ENCODE data around the gene KLHL33.

KLHL33 gene

GRCh38 chr14:20403521-20403920, 32.4 kb downstream of the KLHL33 start:
- DNase-seq (ENCODE audit: insufficient read length) (no peak), FAIRE-seq (no peak)

GRCh38 chr14:20400965-20401593, 34.9 kb downstream of the KLHL33 start:
- TF ChIP-seq POLR2AphosphoS5 (IDR thresholded peaks at IDR 0.05; ENCODE audit: low read depth, low read length) = no peak
- no peak for TF ChIP-seq POLR2A (IDR thresholded peaks at IDR 0.05; ENCODE audit: low read depth, low read length)
- no peak for TF ChIP-seq TAF1 (IDR thresholded peaks at IDR 0.05; ENCODE audit: borderline replicate concordance, low read depth, low read length)
- no peak for DNase-seq (ENCODE audit: insufficient read length)
- no peak for FAIRE-seq

More at GRCh38 chr14:20403521-20403920, 32.4 kb downstream of the KLHL33 start:
- TF ChIP-seq POLR2AphosphoS5 (IDR thresholded peaks at IDR 0.05; ENCODE audit: low read depth, low read length) (no peak), POLR2A (IDR thresholded peaks at IDR 0.05; ENCODE audit: low read depth, low read length) (no peak), TAF1 (IDR thresholded peaks at IDR 0.05; ENCODE audit: borderline replicate concordance, low read depth, low read length) (no peak)

DNA sequence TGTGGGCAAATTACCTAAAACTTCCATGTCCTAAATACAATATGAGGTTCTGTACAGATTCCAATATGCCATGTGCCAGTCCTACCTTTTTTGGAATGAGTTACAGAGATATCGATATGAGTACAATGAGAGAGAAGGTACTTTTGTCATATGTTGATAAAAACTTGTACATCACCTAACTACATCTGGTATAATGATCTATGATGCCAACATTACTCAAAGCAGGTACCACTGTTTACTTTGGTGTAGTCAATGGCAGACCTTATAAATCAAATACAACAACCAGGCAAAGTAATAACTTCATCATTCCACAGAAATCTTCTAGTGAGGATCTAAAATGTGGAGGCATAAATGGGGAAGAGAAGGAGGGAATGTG, 35.4 kb downstream of the KLHL33 start:
- FAIRE-seq (no peak), DNase-seq (ENCODE audit: insufficient read length) (no peak)
- TF ChIP-seq TAF1 (IDR thresholded peaks at IDR 0.05; ENCODE audit: borderline replicate concordance, low read depth, low read length) = no peak
- TF ChIP-seq POLR2A (IDR thresholded peaks at IDR 0.05; ENCODE audit: low read depth, low read length) = no peak
- TF ChIP-seq POLR2AphosphoS5 (IDR thresholded peaks at IDR 0.05; ENCODE audit: low read depth, low read length) = no peak

DNA sequence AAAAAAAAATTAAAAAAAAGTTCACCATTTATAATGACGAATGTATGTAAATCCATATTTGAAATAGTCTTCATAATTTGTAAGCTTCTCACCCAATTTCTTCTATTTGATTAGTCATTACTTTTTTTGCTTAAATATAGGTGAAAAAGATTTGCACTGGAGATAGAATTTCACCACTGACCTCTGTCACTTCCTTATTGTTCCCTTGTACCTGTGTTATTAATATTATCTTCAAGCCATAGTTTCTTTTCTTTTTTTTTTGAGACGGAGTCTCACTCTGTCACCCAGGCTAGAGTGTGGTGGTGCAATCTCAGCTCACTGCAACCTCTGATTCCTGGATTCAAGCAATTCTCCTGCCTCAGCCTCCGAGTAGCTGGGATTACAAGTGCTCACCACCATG, 38.5 kb downstream of the KLHL33 start:
- TF ChIP-seq POLR2A (IDR thresholded peaks at IDR 0.05; ENCODE audit: low read depth, low read length) = no peak
- no peak for TF ChIP-seq TAF1 (IDR thresholded peaks at IDR 0.05; ENCODE audit: borderline replicate concordance, low read depth, low read length)
- TF ChIP-seq POLR2AphosphoS5 (IDR thresholded peaks at IDR 0.05; ENCODE audit: low read depth, low read length) = no peak
- FAIRE-seq (no peak), DNase-seq (ENCODE audit: insufficient read length) (no peak)

- TF ChIP-seq POLR2A (IDR thresholded peaks at IDR 0.05; ENCODE audit: low read depth, low read length) (no peak), TAF1 (IDR thresholded peaks at IDR 0.05; ENCODE audit: borderline replicate concordance, low read depth, low read length) (no peak), POLR2AphosphoS5 (IDR thresholded peaks at IDR 0.05; ENCODE audit: low read depth, low read length) (no peak)
- DNase-seq (ENCODE audit: insufficient read length) = no peak
- FAIRE-seq = no peak
Observed at GRCh38 chr14:20391505-20391904, 44.5 kb downstream of the KLHL33 start.

DNA sequence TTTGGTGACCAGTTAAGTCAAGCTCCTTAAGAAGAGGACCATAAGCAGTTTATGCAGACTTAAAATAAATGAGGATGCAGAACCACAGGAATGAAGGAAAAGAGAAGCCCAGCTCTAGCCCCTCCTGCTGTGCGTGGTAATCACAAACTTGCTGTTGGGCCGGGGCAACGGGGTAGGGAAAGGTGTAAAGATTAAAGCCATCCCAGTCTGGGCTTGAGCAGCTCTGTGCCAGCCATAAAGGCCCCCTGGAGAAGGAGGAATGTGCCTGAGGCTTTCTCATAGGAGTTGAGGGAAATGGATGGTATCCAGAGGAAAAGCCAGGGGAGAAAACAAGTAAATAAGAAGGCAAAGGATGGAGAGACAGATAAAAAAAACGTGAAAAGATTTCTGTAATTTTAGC, 47.8 kb downstream of the KLHL33 start:
- DNase-seq (ENCODE audit: insufficient read length) (no peak), FAIRE-seq (no peak)

GRCh38 chr14:20387576-20387975, 48.4 kb downstream of the KLHL33 start:
- DNase-seq (ENCODE audit: insufficient read length) = no peak
- TF ChIP-seq POLR2A (IDR thresholded peaks at IDR 0.05; ENCODE audit: low read depth, low read length) = no peak
- TF ChIP-seq TAF1 (IDR thresholded peaks at IDR 0.05; ENCODE audit: borderline replicate concordance, low read depth, low read length) = no peak
- TF ChIP-seq POLR2AphosphoS5 (IDR thresholded peaks at IDR 0.05; ENCODE audit: low read depth, low read length) = no peak
- FAIRE-seq = no peak

More for the DNA sequence above, 47.8 kb downstream of the KLHL33 start:
- TF ChIP-seq POLR2AphosphoS5 (IDR thresholded peaks at IDR 0.05; ENCODE audit: low read depth, low read length) (no peak), TAF1 (IDR thresholded peaks at IDR 0.05; ENCODE audit: borderline replicate concordance, low read depth, low read length) (no peak), POLR2A (IDR thresholded peaks at IDR 0.05; ENCODE audit: low read depth, low read length) (no peak)

- no peak for TF ChIP-seq POLR2AphosphoS5 (IDR thresholded peaks at IDR 0.05; ENCODE audit: low read depth, low read length)
- no peak for TF ChIP-seq POLR2A (IDR thresholded peaks at IDR 0.05; ENCODE audit: low read depth, low read length)
- DNase-seq (ENCODE audit: insufficient read length) = no peak
- FAIRE-seq = no peak
Observed at GRCh38 chr14:20386276-20386855, 49.6 kb downstream of the KLHL33 start.

DNA sequence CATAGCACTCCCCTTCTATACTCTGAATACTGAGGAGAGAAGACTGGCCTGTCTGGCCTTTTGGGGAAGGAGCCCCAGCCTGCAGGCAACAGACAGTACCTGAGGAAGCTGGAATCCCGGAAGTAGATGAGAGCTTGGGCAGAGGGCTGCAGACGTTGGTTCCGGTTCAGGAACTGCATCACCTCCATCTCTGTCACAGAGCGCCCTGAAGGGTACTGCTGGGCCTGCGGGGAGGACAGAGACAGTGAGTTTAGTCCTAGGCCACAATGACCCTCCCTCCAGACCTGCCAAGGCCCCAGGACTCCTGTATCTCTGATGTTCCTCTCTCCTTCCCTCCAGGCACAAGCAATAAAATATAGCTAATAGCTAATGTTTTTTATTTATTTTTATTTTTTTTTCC, 51.1 kb downstream of the KLHL33 start:
- no peak for FAIRE-seq
- no peak for DNase-seq (ENCODE audit: insufficient read length)
- no peak for TF ChIP-seq POLR2A (IDR thresholded peaks at IDR 0.05; ENCODE audit: low read depth, low read length)
- no peak for TF ChIP-seq POLR2AphosphoS5 (IDR thresholded peaks at IDR 0.05; ENCODE audit: low read depth, low read length)
- TF ChIP-seq TAF1 (IDR thresholded peaks at IDR 0.05; ENCODE audit: borderline replicate concordance, low read depth, low read length) = no peak

GRCh38 chr14:20384321-20384720, 51.6 kb downstream of the KLHL33 start:
- DNase-seq (ENCODE audit: insufficient read length) (no peak), FAIRE-seq (no peak)
- TF ChIP-seq POLR2AphosphoS5 (IDR thresholded peaks at IDR 0.05; ENCODE audit: low read depth, low read length) (no peak), TAF1 (IDR thresholded peaks at IDR 0.05; ENCODE audit: borderline replicate concordance, low read depth, low read length) (no peak), POLR2A (IDR thresholded peaks at IDR 0.05; ENCODE audit: low read depth, low read length) (no peak)

GRCh38 chr14:20383636-20384035, 52.3 kb downstream of the KLHL33 start:
- FAIRE-seq (no peak), DNase-seq (ENCODE audit: insufficient read length) (no peak)
- TF ChIP-seq TAF1 (IDR thresholded peaks at IDR 0.05; ENCODE audit: borderline replicate concordance, low read depth, low read length) = no peak
- no peak for TF ChIP-seq POLR2A (IDR thresholded peaks at IDR 0.05; ENCODE audit: low read depth, low read length)
- TF ChIP-seq POLR2AphosphoS5 (IDR thresholded peaks at IDR 0.05; ENCODE audit: low read depth, low read length) = no peak

DNA sequence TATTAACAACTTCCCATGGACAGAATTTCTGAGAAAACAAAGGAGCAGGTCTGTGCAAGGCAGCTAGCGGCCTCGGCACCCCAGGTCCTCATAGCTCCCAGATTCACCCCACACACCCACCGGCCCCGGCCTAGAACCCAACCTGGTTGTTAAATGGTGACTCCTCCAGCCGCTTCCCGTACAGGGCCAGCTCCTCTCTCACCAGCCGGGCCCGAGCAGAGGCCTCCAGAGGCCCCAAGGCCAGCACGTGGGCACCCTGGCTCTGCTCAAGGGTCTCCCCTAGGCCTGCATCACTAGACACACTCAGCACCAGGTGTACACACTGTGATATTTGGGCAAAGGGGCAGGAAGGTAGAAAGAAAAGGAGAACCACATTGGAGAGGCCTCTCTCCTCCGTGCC, 52.9 kb downstream of the KLHL33 start:
- no peak for FAIRE-seq
- no peak for DNase-seq (ENCODE audit: insufficient read length)
- no peak for TF ChIP-seq TAF1 (IDR thresholded peaks at IDR 0.05; ENCODE audit: borderline replicate concordance, low read depth, low read length)
- no peak for TF ChIP-seq POLR2AphosphoS5 (IDR thresholded peaks at IDR 0.05; ENCODE audit: low read depth, low read length)
- TF ChIP-seq POLR2A (IDR thresholded peaks at IDR 0.05; ENCODE audit: low read depth, low read length) = no peak
